ENCODE results near the gene BICDL1.

The BICDL1 gene

DNA sequence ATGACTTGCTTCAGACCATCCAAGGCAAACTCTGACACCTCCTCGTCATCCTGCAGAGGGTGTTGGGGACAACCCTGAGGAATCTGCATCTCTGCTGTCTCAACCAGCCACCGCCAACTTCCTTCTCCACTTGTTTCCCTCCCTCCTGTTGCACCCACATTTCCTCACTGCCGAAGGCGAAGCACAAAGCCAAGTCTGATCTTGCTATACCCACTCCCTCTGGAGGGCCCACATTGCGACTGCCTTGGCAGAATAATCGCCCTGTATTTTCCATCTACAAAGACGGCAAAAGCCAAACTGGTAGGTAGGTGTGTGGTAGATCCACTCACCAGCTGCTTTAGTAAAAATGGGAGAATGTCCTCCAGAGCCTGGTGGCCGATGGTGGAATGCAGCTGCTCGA, 149.3 kb downstream of the BICDL1 start:
- DNase-seq (ENCODE audit: low read depth), result no peak
- H3K4me3 ChIP-seq (ENCODE audit: low read depth, low read length), result no peak overlapping the region

DNA sequence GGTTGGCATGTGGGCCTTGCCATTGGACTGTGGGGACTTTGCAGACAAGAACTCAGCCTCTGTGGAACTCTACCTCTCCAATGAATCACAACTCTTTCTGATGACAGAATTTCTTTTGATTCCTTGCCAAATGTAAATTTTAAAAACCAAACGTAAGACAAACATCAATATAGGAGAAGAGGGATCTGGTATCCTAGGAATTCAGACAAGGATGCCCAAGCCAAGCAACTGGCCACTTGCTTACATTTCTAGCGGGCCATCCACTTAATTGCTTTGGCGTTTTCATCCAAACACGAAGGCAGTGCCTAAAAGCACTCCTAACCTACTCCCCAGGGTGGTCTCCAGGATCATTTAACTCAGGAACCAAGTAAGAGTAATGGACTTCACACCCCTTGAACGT, 150.9 kb downstream of the BICDL1 start:
- no peak for DNase-seq (ENCODE audit: low read depth)
- H3K4me3 ChIP-seq (ENCODE audit: low read depth, low read length), result no peak overlapping the region

DNA sequence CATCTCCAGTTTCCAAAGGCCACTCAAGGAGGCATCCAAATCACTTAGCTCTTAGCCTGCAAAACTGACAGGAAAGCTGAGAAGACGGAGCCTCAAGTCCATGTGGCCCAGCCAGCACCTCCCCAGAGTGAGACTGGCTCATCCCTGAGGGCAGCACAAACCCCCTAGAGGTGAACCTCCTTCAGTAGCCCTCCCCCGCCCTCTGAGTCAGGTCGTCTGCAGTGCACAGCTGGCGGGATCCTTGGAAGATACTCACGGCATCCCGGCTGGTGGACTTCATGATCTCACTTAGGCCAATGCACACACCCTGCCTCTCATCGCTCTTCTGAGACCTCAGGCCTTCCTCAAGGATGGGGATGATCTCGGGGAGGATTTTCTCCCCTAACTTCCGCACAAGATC, 151.6 kb downstream of the BICDL1 start:
- no peak for DNase-seq (ENCODE audit: low read depth)
- H3K4me3 ChIP-seq (ENCODE audit: low read depth, low read length), result no peak overlapping the region

DNA sequence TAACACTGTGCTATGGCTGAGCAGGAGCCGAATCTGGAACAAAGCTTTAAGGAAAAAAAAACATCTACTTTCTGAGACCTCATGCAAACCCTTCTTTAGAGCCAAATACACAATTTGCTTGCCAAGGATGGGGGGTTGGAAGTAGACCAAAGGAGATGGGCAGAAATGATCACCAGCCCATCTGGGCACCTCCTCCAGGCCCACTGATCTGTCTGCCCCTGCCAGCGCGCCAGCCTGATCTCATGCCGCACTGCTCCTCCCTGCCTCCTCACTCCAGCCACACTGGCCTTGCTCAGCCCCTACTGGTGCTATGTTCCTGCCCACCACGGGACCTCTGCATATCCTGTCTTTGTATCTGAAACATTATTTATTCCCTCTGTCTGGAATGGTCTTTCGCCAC, 152.3 kb downstream of the BICDL1 start:
- no peak for DNase-seq (ENCODE audit: low read depth)
- H3K4me3 ChIP-seq (ENCODE audit: low read depth, low read length), result no peak overlapping the region

DNA sequence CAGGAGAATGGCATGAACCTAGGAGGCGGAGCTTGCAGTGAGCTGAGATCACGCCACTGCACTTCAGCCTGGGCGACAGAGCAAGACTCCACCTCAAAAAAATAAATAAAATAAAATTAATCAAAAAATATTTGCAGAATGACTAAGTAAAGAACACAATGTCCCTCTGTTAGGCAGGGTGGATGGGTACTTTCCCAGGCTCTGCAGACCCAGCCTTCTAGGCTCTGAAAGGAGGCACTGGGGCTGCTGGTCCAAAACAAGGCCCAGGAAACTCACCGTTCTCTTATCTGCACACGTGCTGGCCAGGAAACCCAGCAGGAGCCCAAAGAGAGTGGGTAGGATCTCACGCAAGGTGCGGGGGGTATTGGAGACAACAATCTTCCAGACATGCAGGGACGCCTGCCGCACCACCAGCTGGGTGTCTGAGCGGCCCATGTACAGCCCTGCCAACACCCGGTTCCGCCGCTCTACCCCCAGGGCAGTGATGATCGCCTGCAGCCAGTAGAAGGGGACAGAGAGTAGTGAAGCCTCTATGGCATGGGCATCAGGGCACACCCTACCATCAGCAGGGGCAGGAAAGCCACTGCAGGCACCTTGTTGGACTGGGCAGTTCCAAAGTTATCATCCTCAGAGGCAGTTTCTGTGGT, 153.3 kb downstream of the BICDL1 start:
- no peak overlapping the region for H3K4me3 ChIP-seq (ENCODE audit: low read depth, low read length)
- DNase-seq (ENCODE audit: low read depth), result no peak

Data from skeletal muscle cell (primary cell).